Muscle of arm (tissue), 12 donors: ENCODE data around the gene ANKRD23. TPM values are rescaled to one million over a fixed set of nuclear protein-coding genes. Genes with fewer than 3 reads are reported as not detected.

Experiments used
- DNase-seq: peaks from one replicate; pipeline ENCODE4 v3.0.0-alpha.2; 2013
- polyA plus RNA-seq, 12 donors: library from polyadenylated mRNA; unstranded; fragments of 120-200 nt; gene quantifications; one replicate each; pipeline ENCODE4 v1.2.1, GENCODE V29; 2013; ENCODE audit not compliant: insufficient read length in 12 of 12

The ANKRD23 gene
- polyA plus RNA-seq, 12 donors, result 2.9 to 594 (median 13.9) TPM; not detected in 1

DNA sequence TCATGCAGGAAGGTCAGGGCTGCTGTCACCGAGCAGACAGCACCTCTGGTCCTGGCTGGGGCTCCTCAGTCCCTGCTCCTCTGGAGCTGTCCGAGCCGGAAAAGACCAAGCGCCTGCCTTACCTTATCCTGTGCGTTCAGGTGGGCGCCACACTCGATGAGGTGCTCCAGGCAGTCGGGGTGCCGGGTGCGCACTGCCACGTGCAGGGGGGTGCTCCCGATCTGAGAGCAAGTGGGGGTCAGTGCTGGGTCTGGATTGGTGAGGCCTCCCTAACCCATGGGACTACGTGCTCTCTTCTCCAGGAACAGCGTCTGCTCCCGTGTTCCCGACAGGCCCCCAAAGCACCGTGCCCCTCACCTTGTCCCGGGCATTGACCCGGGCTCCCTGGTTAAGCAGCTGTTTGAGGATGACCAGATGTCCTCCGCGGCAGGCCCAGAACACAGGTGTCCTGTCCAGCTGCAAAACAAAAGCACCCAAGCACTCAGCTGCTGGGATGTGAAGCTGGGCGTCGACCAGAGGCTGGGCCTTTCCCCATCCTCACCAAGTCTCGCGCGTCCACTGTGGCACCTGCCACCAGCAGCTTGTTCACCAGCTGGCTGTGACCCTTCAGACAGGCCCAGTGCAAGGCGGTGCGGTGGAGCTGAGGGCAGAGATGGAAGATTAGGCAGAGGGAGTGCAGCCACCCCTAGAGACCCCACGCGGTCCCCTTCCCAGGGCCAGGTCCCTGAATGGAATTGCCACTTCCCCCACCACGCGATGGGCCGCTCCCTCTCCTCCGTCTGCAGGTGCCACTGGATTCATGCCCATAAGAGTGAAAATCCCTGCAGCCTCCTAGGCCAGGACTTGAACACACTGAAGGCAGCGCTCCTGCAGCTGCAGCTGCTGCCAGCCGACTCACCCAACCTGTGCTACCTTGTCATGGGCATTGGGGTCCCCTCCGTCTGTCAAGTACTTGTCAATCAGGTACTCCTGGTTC, 3.7 kb downstream of the ANKRD23 start:
- no peak for DNase-seq

DNA sequence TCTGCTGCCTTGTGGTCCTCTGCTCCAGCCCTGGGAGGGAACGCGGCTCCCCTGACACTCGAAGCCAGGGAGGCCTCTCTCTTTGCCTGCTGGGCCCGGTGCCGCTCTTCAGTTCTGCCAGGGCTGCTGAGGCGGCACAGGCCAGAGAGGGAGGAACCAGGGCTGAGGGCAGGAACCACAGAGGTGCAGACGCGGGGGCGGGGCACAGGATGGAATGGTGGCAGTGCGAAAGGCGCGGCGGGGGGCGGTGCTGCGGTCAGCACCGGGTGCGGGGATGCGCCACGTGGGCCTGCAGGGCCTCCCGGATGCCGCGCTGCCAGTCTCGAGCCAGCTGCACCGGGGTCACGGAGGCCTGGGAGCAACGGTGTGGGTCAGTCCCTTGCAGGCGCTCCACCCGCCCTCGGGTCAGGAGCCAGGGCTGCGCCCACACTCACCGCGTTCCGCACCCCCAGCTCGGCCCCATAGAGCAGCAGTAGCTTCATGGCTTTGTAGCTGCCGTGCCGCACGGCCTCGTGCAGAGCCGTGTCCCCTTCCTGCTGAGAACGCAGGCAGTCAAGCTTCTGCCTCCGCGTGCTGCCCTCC, 4.4 kb downstream of the ANKRD23 start:
- DNase-seq, result no peak

DNA sequence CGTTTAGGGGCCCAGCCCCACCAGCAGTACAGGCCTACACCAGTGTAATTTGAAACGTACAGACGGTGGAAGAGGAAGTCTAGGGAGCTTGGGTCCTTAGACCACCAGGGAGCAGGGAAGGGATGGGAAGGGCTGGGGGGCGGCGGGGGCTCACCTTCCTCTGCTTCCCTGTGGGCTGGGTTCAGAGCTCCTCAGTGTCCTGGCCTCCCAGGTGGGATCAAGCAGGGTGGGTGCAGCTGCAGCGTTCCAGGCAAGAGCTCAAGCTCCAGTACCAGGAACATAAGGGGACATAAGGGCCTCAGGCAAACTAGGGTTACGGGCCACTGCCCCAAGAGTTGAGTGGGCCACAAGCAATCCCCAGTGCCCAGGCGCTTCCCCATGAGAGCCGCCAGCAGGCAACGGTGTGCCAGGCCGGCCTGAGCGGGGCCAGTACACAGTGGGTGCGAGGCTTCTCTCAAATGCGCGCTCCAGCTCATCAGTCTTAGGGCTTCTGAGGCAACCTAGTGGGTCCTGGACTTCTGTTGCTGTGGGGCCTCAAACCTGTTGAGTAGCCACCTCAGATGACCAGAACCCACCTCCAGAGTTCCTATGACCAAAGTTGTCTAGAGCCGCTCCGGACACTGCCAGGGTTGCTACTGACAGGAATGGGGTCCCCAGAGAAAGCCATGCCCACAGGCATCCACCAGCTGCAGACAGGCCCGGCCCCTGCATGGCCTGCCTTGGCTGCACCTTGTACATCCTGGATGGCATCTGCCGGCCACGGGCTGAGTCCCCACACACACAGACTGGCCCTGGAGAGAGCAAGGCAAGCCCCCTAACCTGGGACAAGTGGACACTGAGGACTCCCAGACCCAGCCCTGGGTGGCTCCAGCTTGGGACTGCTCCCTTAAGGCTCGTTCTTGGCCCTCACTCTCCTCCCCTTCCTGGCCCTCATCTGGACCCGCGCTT, 5.2 kb downstream of the ANKRD23 start:
- DNase-seq, result no peak

DNA sequence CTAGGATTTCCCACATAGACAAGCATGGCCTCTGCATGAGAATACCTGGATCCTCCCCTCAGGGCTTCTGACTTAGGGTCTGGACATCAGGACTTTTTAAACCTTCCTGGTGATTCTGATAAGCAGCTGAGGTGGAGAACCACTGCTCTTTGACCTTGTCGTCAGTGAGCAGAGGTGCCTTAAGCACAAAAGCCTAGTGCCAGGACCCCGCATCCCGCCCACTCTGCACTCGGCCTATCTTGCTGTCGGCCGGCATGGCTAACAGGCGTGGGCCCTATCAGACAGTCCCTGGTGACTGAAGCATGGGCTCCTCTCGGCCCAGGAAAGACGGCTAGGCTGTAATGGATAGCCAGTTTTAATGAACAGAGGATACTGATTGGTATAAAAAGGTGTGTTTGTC, 6.2 kb downstream of the ANKRD23 start:
- no peak for DNase-seq

DNA sequence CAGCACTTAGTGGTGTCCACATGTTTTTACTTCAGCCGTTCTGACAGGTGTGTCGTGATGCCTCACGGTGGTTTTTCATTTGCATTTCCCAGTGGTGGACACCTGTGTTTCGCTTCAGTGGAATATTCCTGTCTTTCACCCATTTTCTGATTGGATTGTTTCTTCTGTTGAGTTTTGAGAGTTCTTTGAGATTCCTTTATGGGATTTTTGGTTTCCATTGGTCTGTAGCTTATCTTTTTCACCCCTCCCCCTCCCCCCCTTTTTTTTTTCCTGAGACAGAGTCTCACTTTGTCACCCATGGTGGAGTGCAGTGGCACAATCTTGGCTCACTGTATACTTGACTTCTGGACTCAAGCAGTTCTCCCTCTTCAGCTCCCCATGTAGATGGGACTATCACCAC, 8.0 kb downstream of the ANKRD23 start:
- no peak for DNase-seq

DNA sequence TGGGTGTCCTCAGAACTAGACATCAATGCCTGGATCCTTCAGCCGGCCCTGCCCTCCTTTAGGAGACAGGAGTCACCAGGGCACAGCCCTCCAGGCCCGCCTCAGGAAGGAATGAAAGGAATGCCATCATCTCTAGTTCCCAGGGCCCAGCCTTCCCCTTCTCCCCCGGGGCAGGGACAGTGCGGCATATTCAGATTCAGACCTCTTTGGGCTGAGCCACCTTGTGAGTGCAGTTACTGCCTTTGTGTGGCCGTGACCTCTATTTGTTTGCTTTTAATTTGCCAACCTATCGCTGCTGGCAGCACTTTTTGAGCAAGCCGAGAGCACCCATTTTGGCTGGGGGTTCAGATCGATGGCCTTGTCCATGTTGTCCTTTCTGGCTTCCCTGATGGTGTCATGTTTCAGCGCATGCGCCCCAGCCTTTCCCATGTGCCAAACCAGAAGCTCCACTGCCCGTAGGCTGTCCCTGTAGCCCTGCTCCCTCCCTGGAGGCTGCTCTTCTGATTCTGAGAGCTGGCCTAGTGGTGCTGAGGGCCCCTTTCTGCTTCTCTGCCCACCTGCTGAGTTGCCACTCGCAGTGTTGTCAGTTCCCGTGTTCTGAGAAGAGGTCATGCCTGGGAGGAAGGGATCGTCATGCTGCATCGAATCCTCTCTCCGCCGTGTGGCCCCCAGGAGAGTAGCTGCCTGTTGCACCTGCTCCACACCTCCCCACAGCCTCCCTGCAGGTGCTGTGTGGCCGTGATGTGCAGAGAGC, 10.9 kb downstream of the ANKRD23 start:
- DNase-seq, result peak; percentile 46

DNA sequence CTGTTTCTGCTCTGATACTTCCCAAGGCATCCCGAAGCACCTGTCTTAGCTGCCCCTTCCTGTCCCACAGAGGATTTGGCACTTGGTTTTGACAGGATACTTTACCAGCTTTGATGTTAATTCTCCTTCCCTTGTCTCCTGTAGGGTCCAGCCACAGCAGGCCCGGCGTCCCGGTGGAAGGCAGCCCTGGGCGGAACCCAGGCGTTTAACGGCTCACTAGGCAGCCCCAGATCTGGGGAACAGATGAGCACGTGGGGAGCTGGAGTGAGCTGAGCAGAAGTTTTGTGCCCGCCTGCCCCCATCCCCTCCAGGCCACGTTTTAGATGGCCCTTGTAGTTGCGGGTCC, 11.4 kb downstream of the ANKRD23 start:
- no peak for DNase-seq

DNA sequence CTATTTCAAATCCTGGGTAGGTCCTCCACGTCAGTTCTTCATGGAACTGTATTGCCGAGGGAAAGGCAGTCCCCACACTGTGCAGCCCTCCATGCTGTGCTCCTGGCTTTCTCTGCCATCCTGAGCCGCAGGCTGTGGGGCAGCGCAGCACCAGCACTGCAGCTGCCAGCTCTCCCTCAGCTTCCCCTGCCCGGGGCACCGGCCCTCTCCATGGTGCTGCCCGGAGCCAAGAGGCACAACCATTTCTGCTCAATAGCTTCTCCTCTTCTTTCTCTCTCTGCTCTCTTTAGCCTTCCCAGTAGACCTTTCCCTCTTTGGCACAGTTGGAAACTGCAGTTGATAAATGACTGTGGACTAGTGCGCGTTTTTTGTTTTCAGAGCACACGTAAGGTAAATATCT, 12.1 kb downstream of the ANKRD23 start:
- DNase-seq, result no peak

DNA sequence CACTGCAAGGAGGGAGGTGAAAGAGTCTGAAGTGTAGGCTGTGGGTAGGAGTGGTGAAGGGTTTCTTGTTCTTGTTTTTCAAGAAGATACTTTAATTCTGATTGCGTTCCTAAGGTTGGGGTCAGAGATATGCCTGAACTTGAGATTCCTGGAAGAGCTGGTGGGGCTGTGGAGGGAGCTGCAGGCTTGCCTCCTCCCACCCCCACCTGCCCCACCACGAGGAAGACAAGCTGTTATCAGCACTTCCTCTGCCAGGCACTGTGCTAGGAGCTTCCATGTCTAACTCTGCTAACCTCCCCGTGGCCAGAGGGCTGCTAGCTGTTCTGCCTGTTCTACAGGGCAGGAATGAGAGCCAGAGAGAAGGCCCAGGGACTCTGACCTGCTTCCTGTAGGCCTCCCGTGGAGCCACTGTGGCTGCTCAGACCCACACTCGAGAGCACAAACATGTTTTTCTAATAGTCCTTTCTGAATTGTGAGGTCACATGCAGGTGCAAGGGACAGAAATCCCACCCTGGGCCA, 13.7 kb downstream of the ANKRD23 start:
- no peak for DNase-seq

DNA sequence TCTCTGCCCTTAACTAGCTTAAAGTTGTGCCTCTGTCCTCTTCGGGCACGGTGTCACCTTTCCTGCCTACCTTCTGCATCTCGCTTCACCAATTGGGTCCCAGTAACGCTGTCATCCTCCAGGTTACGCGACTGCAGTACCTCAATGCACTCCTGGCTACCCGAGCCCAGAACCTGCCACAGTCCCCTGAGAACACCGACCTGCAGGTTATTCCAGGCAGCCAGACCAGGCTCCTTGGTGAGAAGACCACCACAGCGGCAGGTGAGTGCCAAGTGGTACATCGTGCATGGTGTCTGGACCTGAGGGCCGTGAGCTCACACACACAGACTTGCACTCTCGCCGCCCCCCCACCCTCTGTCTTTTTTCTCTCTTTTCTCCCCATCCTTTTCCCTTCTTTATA, 14.9 kb downstream of the ANKRD23 start:
- no peak for DNase-seq

DNA sequence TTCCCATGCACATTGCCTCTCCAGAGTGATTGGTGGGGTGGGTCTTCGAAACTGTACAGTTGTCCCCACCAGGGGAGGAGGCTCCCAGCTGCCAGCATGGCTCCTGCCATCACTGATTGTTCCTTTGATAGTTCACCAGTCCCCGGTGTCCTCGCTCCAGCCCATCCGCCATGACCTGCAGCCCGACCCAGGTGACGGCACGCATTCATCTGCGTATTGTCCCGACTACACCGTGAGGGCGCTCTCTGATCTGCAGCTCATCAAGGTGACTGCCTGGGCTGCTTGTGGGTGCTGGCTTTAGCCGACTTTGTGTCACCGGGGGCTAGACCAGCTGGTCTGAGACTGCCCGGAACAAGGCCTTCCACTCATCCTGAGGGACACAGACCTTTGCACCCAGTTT, 15.4 kb downstream of the ANKRD23 start:
- no peak for DNase-seq

DNA sequence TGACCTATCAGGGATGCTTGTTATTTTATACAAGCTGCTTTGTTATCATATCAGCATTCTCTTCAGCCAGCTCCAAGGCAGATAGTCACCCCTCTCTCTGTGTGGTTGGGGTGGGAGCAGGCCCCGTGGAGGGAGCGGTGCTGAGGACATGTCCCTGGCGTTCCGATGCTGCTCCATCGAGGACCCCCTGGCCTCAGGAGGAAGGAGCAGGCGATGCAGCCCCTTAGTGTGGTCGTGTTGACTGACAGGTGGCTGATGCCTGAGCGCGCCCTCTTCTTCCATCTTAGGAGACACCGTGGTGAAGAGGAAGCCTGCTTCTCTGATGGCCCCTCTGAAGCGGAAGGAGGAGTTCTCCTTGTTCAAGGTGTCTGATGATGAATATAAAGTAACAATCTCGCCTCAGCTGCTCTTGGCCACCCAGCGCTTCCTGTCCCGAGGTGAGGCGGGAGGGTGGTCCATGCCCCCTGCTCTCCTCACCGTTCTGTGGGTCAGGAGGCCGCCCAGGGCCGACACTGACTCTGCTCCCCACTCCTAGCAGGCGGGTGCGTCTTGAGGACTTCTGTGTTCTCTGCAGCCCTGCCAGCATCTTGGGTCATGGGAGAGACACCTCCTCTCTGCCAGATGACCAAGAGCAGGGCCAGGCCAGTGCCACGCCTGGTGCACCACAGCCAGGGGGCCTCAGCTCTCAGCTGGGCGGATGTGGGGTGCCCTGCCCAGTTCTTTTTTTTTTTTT, 17.1 kb downstream of the ANKRD23 start:
- no peak for DNase-seq

DNA sequence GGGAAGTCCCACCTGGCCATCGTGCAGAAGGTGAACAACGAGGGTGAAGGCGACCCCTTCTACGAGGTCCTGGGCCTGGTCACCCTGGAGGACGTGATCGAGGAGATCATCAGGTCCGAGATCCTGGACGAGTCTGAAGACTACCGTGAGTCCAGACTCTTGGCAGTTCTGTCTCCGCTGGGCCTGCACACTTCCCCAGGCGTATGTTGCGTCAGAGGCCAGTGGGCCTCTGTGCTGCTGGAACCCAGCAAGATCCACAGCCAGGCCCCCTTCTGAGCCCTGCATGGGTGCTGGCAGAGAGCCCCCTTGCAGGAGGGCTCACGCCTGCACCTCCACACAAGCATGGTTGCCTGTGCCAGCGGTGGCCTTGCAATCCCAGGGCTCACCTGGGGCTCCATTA, 18.8 kb downstream of the ANKRD23 start:
- DNase-seq, result no peak

DNA sequence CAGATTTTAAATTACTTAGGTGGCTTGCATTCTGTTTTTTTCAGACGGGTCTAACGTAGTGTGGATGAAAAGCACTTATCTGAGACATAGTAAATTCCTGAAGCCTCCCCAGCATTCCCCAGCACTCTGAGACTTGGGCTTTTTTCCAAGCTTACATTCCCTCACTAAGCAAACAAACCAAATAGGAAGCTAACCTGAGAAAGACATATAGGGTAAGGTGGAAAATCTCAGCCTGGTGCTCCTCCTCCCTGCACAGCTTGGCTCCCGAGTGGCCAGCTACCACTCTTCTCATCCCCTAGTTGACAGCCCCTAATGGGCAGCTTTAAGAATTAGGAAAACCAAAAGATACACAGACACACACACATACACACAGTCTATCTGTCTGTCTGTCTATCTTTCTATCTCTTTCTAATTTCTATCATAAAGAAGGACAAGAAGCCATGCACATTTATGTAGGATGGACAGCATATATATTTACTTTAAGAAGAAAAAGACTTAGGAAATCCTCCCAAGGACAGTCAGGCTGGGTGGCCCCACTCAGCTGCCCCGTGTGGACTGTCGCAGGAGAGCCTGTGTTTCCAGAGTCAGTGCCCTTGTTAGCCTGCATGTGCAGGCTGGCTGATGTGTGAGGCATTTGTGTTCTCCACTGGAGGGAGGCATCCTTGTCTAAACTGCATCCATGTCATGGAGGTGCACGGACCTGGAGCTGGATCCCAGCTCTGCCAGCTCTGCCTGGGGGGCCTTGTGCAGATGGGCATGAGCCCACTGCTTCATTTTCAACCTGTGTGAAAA, 19.5 kb downstream of the ANKRD23 start:
- no peak for DNase-seq

DNA sequence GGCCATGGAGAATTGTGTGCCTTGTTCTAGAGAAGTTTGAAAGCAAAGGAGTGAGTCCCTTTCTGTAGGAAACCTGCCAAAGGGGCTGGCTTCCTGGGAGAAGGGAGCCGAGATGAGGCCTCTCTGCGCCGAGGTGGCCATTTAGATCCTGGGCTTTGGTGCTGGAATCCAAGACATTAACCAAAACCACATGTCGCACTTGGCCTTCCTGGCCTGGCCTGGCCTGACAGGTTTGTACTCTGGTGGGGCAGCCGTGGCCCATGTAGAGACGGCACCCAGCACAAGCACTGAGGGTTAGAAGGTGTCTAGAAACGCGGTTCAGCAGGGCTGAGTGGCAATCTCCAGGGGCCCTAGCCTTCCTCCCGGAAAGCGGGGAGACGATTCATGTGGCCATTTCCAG, 20.6 kb downstream of the ANKRD23 start:
- DNase-seq, result peak; percentile 38

DNA sequence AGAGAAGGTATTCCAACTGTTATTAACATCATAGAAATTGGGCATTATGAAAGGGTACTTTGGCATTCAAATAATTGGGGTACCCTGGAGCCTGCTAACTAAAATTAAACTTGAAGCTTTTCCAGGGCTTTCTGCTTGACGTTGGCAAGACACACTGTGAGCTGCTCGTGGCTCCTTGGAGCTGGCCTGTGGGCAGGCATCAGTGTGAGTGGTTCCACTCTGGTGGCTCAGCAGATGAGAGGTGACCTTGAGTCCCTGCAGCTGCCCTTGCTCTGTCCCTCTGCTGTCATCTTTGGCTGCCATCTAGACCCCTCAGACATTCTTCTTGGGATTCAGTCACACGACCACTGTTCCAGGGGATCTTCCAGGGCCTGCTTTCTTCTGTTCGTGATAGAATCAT, 21.0 kb downstream of the ANKRD23 start:
- no peak for DNase-seq

DNA sequence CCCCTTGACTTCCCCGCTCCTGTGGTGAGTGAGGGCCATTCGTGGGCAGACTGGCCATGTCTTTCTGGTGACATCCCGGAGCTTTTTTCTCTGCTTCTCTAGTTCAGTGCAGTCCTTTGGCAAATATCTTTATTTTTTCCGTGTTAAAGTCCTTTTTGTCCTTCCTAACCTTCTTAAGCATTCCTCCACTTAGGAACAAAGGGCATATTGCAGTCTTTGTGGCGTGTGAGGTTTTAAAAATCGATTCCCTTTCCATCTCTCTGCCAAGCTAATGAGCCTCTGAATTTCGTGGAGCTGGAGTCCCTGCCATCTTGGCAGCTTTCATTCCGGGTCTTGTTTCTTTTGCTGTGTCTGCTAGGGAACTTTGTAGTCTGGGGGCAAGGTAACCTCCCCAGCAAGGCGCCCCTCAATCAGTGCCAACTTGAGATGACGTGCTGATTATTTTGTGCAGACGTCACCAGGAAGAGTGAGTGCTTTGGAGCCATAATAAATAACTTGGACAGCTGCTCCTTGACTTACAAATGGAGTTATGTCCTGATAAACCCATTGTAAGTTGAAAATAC, 22.6 kb downstream of the ANKRD23 start:
- DNase-seq, result no peak

DNA sequence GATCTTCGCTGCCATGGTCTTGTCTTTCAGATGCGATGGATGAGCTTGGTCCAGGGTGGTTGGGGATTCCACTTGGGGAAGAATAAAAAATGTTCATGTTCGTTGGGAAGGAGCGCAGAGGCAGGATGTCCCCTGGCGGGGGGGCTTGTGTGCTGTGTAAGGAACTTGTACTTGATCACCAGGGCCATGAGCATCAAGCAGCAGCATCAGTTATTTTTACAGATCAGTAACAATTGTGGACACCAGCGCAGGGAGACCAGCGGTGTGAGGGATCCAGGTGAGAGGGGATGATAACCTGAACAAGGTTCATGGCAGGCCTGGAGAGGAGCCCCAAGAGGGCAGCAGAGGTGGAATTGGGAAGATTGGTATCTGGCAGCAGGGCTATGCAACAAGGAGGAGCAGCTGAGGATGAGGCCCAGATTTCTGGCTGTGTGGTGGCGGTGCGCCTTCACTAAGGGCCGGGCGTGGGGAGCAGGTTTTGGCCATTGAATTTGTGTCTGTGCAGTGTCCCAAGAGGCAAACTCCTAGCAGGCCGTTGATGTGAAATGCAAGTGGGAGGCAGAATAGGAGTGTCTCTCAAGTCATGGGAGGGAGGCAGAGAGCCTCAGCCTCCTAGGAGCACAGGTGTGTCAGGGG, 23.8 kb downstream of the ANKRD23 start:
- no peak for DNase-seq
